K562 (cell line): ENCODE results near the gene MPV17L2. TPM values are rescaled to one million over a fixed set of nuclear protein-coding genes. Genes with fewer than 3 reads are reported as not detected.
A peak's percentile ranks its signal among the peaks of the same experiment; 100 is the strongest.

Experiments used
- ARID4B ChIP-seq: sonication (generic); formaldehyde crosslinking; IDR thresholded peaks from 2 replicates; pipeline ENCODE4 v1.8.0; 2022; ENCODE audit warnings: mild to moderate bottlenecking, missing genetic modification reagents
- CHD2 ChIP-seq: IDR thresholded peaks from 2 replicates; pipeline ENCODE4 v1.6.1; 2011; ENCODE audit warnings: low read depth, low read length
- CREM ChIP-seq: IDR thresholded peaks from 2 replicates; pipeline ENCODE4 v1.6.1; 2014; ENCODE audit warnings: antibody characterized with exemption, low read depth
- ESRRA ChIP-seq: fragments of 450-650 bp; IDR thresholded peaks from 2 replicates; pipeline ENCODE4 v1.6.1; 2014; ENCODE audit warnings: low read depth, mild to moderate bottlenecking, moderate library complexity, borderline replicate concordance
- HMGN3 ChIP-seq: IDR thresholded peaks from 2 replicates; pipeline ENCODE4 v1.6.1; 2011; ENCODE audit warnings: borderline replicate concordance, low read depth, mild to moderate bottlenecking, mixed read lengths, low read length; ENCODE audit not compliant: insufficient read length; ENCODE audit errors: extremely low read depth
- MEIS2 ChIP-seq: fragments of 450-650 bp; IDR thresholded peaks from 2 replicates; pipeline ENCODE4 v1.6.1; 2014; ENCODE audit warnings: mild to moderate bottlenecking; ENCODE audit not compliant: partially characterized antibody
- MLX ChIP-seq, 2 experiments: fragments of 450-650 bp in 1 of 2; sonication (generic) in 1 of 2; formaldehyde crosslinking; conservative IDR thresholded peaks; 2 replicates each; pipeline versions ENCODE4 v1.4.0 to v1.8.1; 2020 to 2022; ENCODE audit warnings: mild to moderate bottlenecking in 1 of 2, missing genetic modification reagents in 1 of 2
- RBM25 ChIP-seq: fragments of 200-400 bp; formaldehyde crosslinking; IDR thresholded peaks from 2 replicates; pipeline ENCODE4 v1.6.1; 2018; ENCODE audit warnings: low read length, low read depth, moderate library complexity; ENCODE audit not compliant: severe bottlenecking
- SNAPC5 ChIP-seq: fragments of 250-450 bp; sonication (Bioruptor Pico); IDR thresholded peaks from 2 replicates; pipeline ENCODE4 v1.8.0; 2021; ENCODE audit warnings: moderate library complexity, mild to moderate bottlenecking, inconsistent platforms
- TAF9B ChIP-seq: fragments of 450-650 bp; IDR thresholded peaks from 2 replicates; pipeline ENCODE4 v1.6.1; 2018; ENCODE audit warnings: mild to moderate bottlenecking; ENCODE audit not compliant: partially characterized antibody
- ZNF143 ChIP-seq: sonication (generic); formaldehyde crosslinking; IDR thresholded peaks from 2 replicates; pipeline ENCODE4 v1.9.0; 2022; ENCODE audit warnings: mild to moderate bottlenecking, missing genetic modification reagents
- ZNF224 ChIP-seq: sonication (generic); formaldehyde crosslinking; IDR thresholded peaks from 2 replicates; pipeline ENCODE4 v1.8.0; 2022; ENCODE audit warnings: mild to moderate bottlenecking, missing genetic modification reagents
- ZNF717 ChIP-seq: fragments of 250-450 bp; sonication (Bioruptor Pico); IDR thresholded peaks from 2 replicates; pipeline ENCODE4 v1.5.0; 2021
- polyA plus RNA-seq, 8 experiments: library from polyadenylated mRNA; depleted of rRNA in 4 of 8; stranded (reverse) in 5 of 8; unstranded in 3 of 8; fragments of >200 nt; fragmentation: Nextera tagmentation in 2 of 8; fragmentation: Illumina TruSeq in 1 of 8; extraction: Ambion mirVana in 2 of 8; extraction: Trizol in 1 of 8; gene quantifications; 2 replicates each; pipeline versions ENCODE4 v1.2.1 to v1.2.3, GENCODE V29; 2011 to 2014; ENCODE audit warnings: inconsistent platforms in 1 of 8, missing spikeins in 1 of 8
- total RNA-seq, 7 experiments: library from RNA; depleted of rRNA in 6 of 7; stranded (reverse); fragments of >200 nt in 6 of 7; fragmentation: Illumina TruSeq in 2 of 7; extraction: Trizol in 2 of 7; gene quantifications; 2 replicates each; pipeline versions ENCODE4 v1.2.1 to v1.2.3, GENCODE V29; 2011 to 2021; ENCODE audit warnings: low replicate concordance in 1 of 7
- TF ChIP-seq, protein P1 (sequence below): fragments of 250-450 bp; sonication (Bioruptor Pico); IDR thresholded peaks from 2 replicates; pipeline ENCODE4 v1.9.0; 2021; ENCODE audit warnings: mild to moderate bottlenecking

The MPV17L2 gene
- total and polyA plus RNA-seq, 9 of the 15 experiments (the other 6 are each of a cell fraction or from before 2014, with no cell fraction given) = 10.6 to 60.2 (median 28.5) TPM

- TF ChIP-seq HMGN3 (peak; percentile 39), ZNF717 (CRISPR knock-in tag) (no peak), CREM (peak; percentile 94), MLX (CRISPR knock-in tag; conservative IDR thresholded peaks at IDR 0.05) (no peak), CHD2 (peak; percentile 93), ZNF224 (CRISPR knock-in tag) (no peak), ZNF143 (CRISPR knock-in tag) (no peak), MEIS2 (peak; percentile 79), ARID4B (peak; percentile 55; the same call in 1 of the 2 replicates), SNAPC5 (CRISPR knock-in tag) (no peak), TAF9B (no peak), ESRRA (peak; percentile 65; the same call in 1 of the 2 replicates), RBM25 (peak; percentile 98)
- TF ChIP-seq, protein P1, sequence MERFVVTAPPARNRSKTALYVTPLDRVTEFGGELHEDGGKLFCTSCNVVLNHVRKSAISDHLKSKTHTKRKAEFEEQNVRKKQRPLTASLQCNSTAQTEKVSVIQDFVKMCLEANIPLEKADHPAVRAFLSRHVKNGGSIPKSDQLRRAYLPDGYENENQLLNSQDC (CRISPR knock-in tag) = peak; percentile 18; the same call in 1 of the 2 replicates
These were observed 10.9 kb downstream of the MPV17L2 start, which contains the start of gene RAB3A (continued) for GRCh38 chr19:18203863-18204393.
